Sigmoid colon (tissue), 4 donors: ENCODE measurements around the gene SYK.
"Not testable (repeated sequence)": the region's sequence is repeated elsewhere in the genome, so short reads cannot be mapped to it uniquely, and the experiment has no call there.

Experiments used
- CTCF ChIP-seq, 4 experiments: fragments of 450-650 bp in 3 of 4; fragments of 200-600 bp in 1 of 4; IDR thresholded peaks; one replicate each; pipeline ENCODE4 v1.5.1; 2016 to 2019; ENCODE audit warnings: antibody characterized with exemption in 4 of 4, mild to moderate bottlenecking in 3 of 4, moderate library complexity in 2 of 4
- EP300 ChIP-seq, 4 donors: sonication (generic); formaldehyde crosslinking; IDR thresholded peaks; one replicate each; pipeline ENCODE4 v1.6.1; 2017; ENCODE audit warnings: antibody characterized with exemption in 4 of 4
- POLR2A ChIP-seq, 2 donors: fragments of 450-650 bp; IDR thresholded peaks; one replicate each; pipeline ENCODE4 v1.6.1; 2016; ENCODE audit warnings: antibody characterized with exemption in 2 of 2, mild to moderate bottlenecking in 2 of 2, moderate library complexity in 2 of 2
- POLR2AphosphoS5 ChIP-seq, 4 donors: sonication (generic); formaldehyde crosslinking; IDR thresholded peaks; one replicate each; pipeline ENCODE4 v1.6.1; 2017; ENCODE audit warnings: antibody characterized with exemption in 4 of 4

GRCh38 chr9:90820406-90820805 lies 18.8 kb downstream of the SYK start:
- TF ChIP-seq CTCF, POLR2A, EP300, POLR2AphosphoS5 (IDR thresholded peaks at IDR 0.05): not testable (repeated sequence)
